GM12891 (cell line): Measurements from ENCODE around the gene DENND1A.
A peak's percentile ranks its signal among the peaks of the same experiment; 100 is the strongest.

Experiments
- DNase-seq: peaks from one replicate; pipeline ENCODE4 v3.0.0; 2011; ENCODE audit warnings: low spot score; ENCODE audit not compliant: insufficient read length
- FAIRE-seq: peaks from 2 replicates; lab custom pipeline; 2011; peaks lifted over from hg19 to GRCh38; lab: Jason Lieb, UNC
- PAX5 ChIP-seq: IDR thresholded peaks from 2 replicates; pipeline ENCODE4 v1.6.1; 2011; ENCODE audit warnings: low read length, moderate library complexity, mild to moderate bottlenecking; ENCODE audit not compliant: insufficient read depth, severe bottlenecking
- POLR2A ChIP-seq: IDR thresholded peaks from 2 replicates; pipeline ENCODE4 v1.6.1; 2011; ENCODE audit warnings: low read depth, low read length, control low read depth
- POLR2AphosphoS5 ChIP-seq: IDR thresholded peaks from 2 replicates; pipeline ENCODE4 v1.6.1; 2011; ENCODE audit warnings: low read depth, low read length, control low read depth
- POU2F2 ChIP-seq: IDR thresholded peaks from 2 replicates; pipeline ENCODE4 v1.6.1; 2011; ENCODE audit warnings: low read depth, mild to moderate bottlenecking, control low read depth, low read length, moderate library complexity
- SPI1 ChIP-seq: IDR thresholded peaks from 2 replicates; pipeline ENCODE4 v1.6.1; 2011; ENCODE audit warnings: low read depth, low read length, control low read depth
- TAF1 ChIP-seq: IDR thresholded peaks from 2 replicates; pipeline ENCODE4 v1.6.1; 2011; ENCODE audit warnings: low read depth, low read length, control low read depth

DENND1A gene

GRCh38 chr9:123525424-123525823, 404.5 kb downstream of the DENND1A start:
- DNase-seq (no peak), FAIRE-seq (no peak)
- TF ChIP-seq POLR2A (no peak), POU2F2 (no peak), PAX5 (no peak)

GRCh38 chr9:123524866-123525265, 405.1 kb downstream of the DENND1A start:
- DNase-seq (no peak), FAIRE-seq (no peak)
- TF ChIP-seq SPI1: no peak
- no peak for TF ChIP-seq TAF1
- no peak for TF ChIP-seq POU2F2
- no peak for TF ChIP-seq PAX5
- no peak for TF ChIP-seq POLR2AphosphoS5
- no peak for TF ChIP-seq POLR2A

- TF ChIP-seq PAX5 (no peak), TAF1 (no peak), POLR2AphosphoS5 (no peak), POLR2A (no peak)
- FAIRE-seq (no peak), DNase-seq (no peak)
Measured at GRCh38 chr9:123523845-123524244, 406.1 kb downstream of the DENND1A start.

GRCh38 chr9:123523001-123523400, 406.9 kb downstream of the DENND1A start:
- no peak for TF ChIP-seq POLR2A
- TF ChIP-seq POU2F2: no peak
- no peak for TF ChIP-seq POLR2AphosphoS5
- no peak for TF ChIP-seq PAX5
- no peak for TF ChIP-seq SPI1
- TF ChIP-seq TAF1: no peak
- no peak for DNase-seq
- FAIRE-seq: no peak

- no peak for TF ChIP-seq SPI1
- no peak for TF ChIP-seq POLR2A
- no peak for TF ChIP-seq PAX5
- no peak for TF ChIP-seq POLR2AphosphoS5
- TF ChIP-seq POU2F2: no peak
- no peak for TF ChIP-seq TAF1
- DNase-seq (no peak), FAIRE-seq (no peak)
Measured at GRCh38 chr9:123522251-123522650, 407.7 kb downstream of the DENND1A start.

GRCh38 chr9:123518338-123518737, 411.6 kb downstream of the DENND1A start:
- FAIRE-seq: no peak
- DNase-seq: no peak
- TF ChIP-seq SPI1 (no peak), TAF1 (no peak), PAX5 (no peak), POLR2AphosphoS5 (no peak), POU2F2 (no peak), POLR2A (no peak)

GRCh38 chr9:123517512-123517911, 412.4 kb downstream of the DENND1A start:
- no peak for DNase-seq
- no peak for FAIRE-seq

GRCh38 chr9:123514766-123515165, 415.2 kb downstream of the DENND1A start:
- DNase-seq: no peak
- no peak for FAIRE-seq
- TF ChIP-seq PAX5 (no peak), POLR2AphosphoS5 (no peak), SPI1 (no peak), TAF1 (no peak), POLR2A (no peak), POU2F2 (no peak)

More at GRCh38 chr9:123517512-123517911, 412.4 kb downstream of the DENND1A start:
- no peak for TF ChIP-seq POLR2AphosphoS5
- TF ChIP-seq POLR2A: no peak
- TF ChIP-seq PAX5: no peak
- TF ChIP-seq TAF1: no peak
- TF ChIP-seq SPI1: no peak
- TF ChIP-seq POU2F2: no peak

GRCh38 chr9:123513554-123513953, 416.4 kb downstream of the DENND1A start:
- DNase-seq (no peak), FAIRE-seq (peak; percentile 55)
- TF ChIP-seq PAX5 (no peak), TAF1 (no peak), POLR2AphosphoS5 (no peak)

- peak; percentile 9 for FAIRE-seq
- no peak for TF ChIP-seq SPI1
- DNase-seq: no peak
Measured at GRCh38 chr9:123511326-123512277, 418.3 kb downstream of the DENND1A start.

- no peak for FAIRE-seq
- no peak for TF ChIP-seq POLR2AphosphoS5
- no peak for TF ChIP-seq TAF1
- no peak for TF ChIP-seq PAX5
- TF ChIP-seq SPI1: no peak
- TF ChIP-seq POU2F2: no peak
- no peak for TF ChIP-seq POLR2A
- DNase-seq: no peak
Measured at GRCh38 chr9:123509646-123510045, 420.3 kb downstream of the DENND1A start.
